Stimulated activated CD8-positive, alpha-beta memory T cell treated with anti-CD3 and anti-CD28 coated beads, Interleukin-15, amount 100 ng/mL, for 24 hours (primary cell): Measurements from ENCODE around the gene OPCML.

Source experiments
- DNase-seq: peaks from one replicate; pipeline ENCODE4 v3.0.0-alpha.2; 2020; ENCODE audit warnings: low read depth

The OPCML gene

GRCh38 chr11:133291780-133292179 lies 240.5 kb downstream of the OPCML start:
- no peak for DNase-seq

GRCh38 chr11:133285359-133285758 lies 246.9 kb downstream of the OPCML start:
- DNase-seq: no peak

GRCh38 chr11:133284156-133284555 lies 248.1 kb downstream of the OPCML start:
- DNase-seq: no peak

- no peak for DNase-seq
These were observed 254.4 kb downstream of the OPCML start for GRCh38 chr11:133277886-133278285.

- DNase-seq: no peak
These were observed 260.2 kb downstream of the OPCML start for GRCh38 chr11:133271871-133272776.

GRCh38 chr11:133271206-133271605 lies 261.1 kb downstream of the OPCML start:
- no peak for DNase-seq

- DNase-seq: no peak
These were observed 263.0 kb downstream of the OPCML start for GRCh38 chr11:133269267-133269666.

- DNase-seq: no peak
These were observed 265.3 kb downstream of the OPCML start for GRCh38 chr11:133266986-133267385.

- DNase-seq: no peak
These were observed 266.7 kb downstream of the OPCML start for GRCh38 chr11:133265530-133266035.

- no peak for DNase-seq
These were observed 269.0 kb downstream of the OPCML start for GRCh38 chr11:133263332-133263731.

GRCh38 chr11:133258751-133259150 lies 273.6 kb downstream of the OPCML start:
- DNase-seq: no peak

- DNase-seq: no peak
These were observed 277.7 kb downstream of the OPCML start for GRCh38 chr11:133254601-133255000.

- DNase-seq: no peak
These were observed 278.7 kb downstream of the OPCML start for GRCh38 chr11:133253570-133253969.

- no peak for DNase-seq
These were observed 280.5 kb downstream of the OPCML start for GRCh38 chr11:133251841-133252240.

- no peak for DNase-seq
These were observed 282.8 kb downstream of the OPCML start for GRCh38 chr11:133249530-133249929.

- DNase-seq: no peak
These were observed 283.2 kb downstream of the OPCML start for GRCh38 chr11:133249065-133249464.

GRCh38 chr11:133243832-133244231 lies 288.5 kb downstream of the OPCML start:
- no peak for DNase-seq

GRCh38 chr11:133240908-133241655 lies 291.2 kb downstream of the OPCML start:
- DNase-seq: no peak

GRCh38 chr11:133239575-133239974 lies 292.7 kb downstream of the OPCML start:
- DNase-seq: no peak

- no peak for DNase-seq
These were observed 293.8 kb downstream of the OPCML start for GRCh38 chr11:133238495-133238894.

GRCh38 chr11:133238027-133238426 lies 294.3 kb downstream of the OPCML start:
- DNase-seq: no peak

GRCh38 chr11:133235381-133235780 lies 296.9 kb downstream of the OPCML start:
- no peak for DNase-seq

- DNase-seq: no peak
These were observed 297.4 kb downstream of the OPCML start for GRCh38 chr11:133234883-133235282.
